ENCODE data around the gene RAB20. TPM values are rescaled to one million over a fixed set of nuclear protein-coding genes. Genes with fewer than 3 reads are reported as not detected.

RAB20 gene
- total RNA-seq, 1 experiment from 2014 or later, result 7.9 TPM

DNA sequence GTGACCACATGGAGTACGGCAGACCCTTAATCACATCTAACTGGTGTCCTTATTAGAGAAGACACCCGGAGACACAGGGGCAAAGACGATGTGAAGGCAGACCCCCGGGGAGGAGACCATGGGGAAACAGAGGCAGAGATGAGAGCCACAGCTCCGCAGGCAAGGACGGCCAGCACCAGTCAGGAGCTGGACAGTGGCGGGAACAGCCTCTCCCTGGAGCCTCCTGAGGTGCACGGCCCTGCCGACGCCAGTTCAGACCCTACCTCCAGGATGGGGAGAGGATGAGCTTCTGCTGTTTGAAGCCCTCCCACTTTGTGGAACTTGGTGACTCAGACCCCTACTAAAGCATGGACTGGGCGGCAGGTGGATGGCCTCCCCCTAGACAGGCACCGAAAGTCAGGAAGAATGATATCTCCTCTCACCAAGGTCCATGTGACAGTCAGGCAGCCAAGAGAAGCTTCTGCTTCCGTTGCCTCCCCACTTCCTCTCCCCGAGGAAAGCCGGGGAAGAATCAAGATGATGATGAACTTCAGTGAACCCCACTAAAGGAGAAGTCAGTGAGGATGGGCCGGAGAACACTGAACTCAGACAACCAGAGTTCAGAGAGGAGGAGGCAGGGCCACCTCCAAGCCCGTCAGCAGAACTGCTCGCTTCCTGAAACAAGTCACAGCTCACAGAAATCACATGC is 25.4 kb downstream of the RAB20 start:
- Histone ChIP-seq H3K4me1 (ENCODE audit: control insufficient read depth, insufficient read depth, low read length) (peaks cover 5% of the 10 kb centered on the region; the same call in 1 of the 2 replicates), H3K4me3 (ENCODE audit: low read depth in 2 of 2, low read length in 2 of 2) (no peak overlapping the region), H3K9me3 (ENCODE audit: control insufficient read depth, insufficient read depth, low read depth, low read length) (no peaks in the 10 kb centered on the region), H3K36me3 (ENCODE audit: control insufficient read depth, insufficient read depth, low read length) (no peaks in the 10 kb centered on the region), H3K27me3 (ENCODE audit: control insufficient read depth, insufficient read depth, low read length) (no peaks in the 10 kb centered on the region), H3K27ac (ENCODE audit: low read length) (no peak overlapping the region)
- BruUV-seq (replicated peaks), result no TSS peak
- POLR2A ChIA-PET, result interaction anchor here (0.6 kb wide), 1 partner anchor 23 kb away, joined by 3 read pairs; no protein-coding TSS in a partner anchor
- ATAC-seq (no peak), DNase-seq (ENCODE audit: low read depth, low spot score) (no peak)
- no peak for TF ChIP-seq POLR2AphosphoS5 (IDR thresholded peaks at IDR 0.05; ENCODE audit: low read depth, low read length)
- no peak for TF ChIP-seq CTCF (IDR thresholded peaks at IDR 0.05)
- no peak for TF ChIP-seq SIN3A (IDR thresholded peaks at IDR 0.05; ENCODE audit: borderline replicate concordance, insufficient read depth, low read depth, low read length)
- TF ChIP-seq TCF7L2 (IDR thresholded peaks at IDR 0.05; ENCODE audit: low read depth, low read length), result no peak
- no peak for TF ChIP-seq REST (IDR thresholded peaks at IDR 0.05; ENCODE audit: insufficient read depth in 1 of 2, low read depth in 2 of 2, low read length in 1 of 2)
- in situ Hi-C loops (cut with HindIII; ENCODE audit: low pct_unique_long_range_greater_than_20kb, low sequenced_read_pairs) (no loop called here), intact Hi-C loops (cut with micrococcal nuclease; ENCODE audit: unreplicated experiment) (no loop called here)
- CTCF ChIA-PET, result no interaction called here

GRCh38 chr13:110535526-110535925 is 26.0 kb downstream of the RAB20 start:
- DNase-seq (ENCODE audit: low read depth, low spot score), result no peak
- H3K27ac ChIP-seq (ENCODE audit: low read length), result no peak overlapping the region
- no peaks in the 10 kb centered on the region for H3K36me3 ChIP-seq (ENCODE audit: control insufficient read depth, insufficient read depth, low read length)
- in situ Hi-C loops (cut with HindIII; ENCODE audit: low pct_unique_long_range_greater_than_20kb, low sequenced_read_pairs), result no loop called here
- H3K4me1 ChIP-seq (ENCODE audit: control insufficient read depth, insufficient read depth, low read length), result peaks cover 4% of the 10 kb centered on the region; the same call in 1 of the 2 replicates
- ChIA-PET CTCF (no interaction called here), POLR2A (no interaction called here)
- no peaks in the 10 kb centered on the region for H3K9me3 ChIP-seq (ENCODE audit: control insufficient read depth, insufficient read depth, low read depth, low read length)
- no peak for ATAC-seq
- H3K4me3 ChIP-seq (ENCODE audit: low read depth in 2 of 2, low read length in 2 of 2), result no peak overlapping the region
- TF ChIP-seq CTCF (IDR thresholded peaks at IDR 0.05), result no peak
- TF ChIP-seq REST (IDR thresholded peaks at IDR 0.05; ENCODE audit: insufficient read depth in 1 of 2, low read depth in 2 of 2, low read length in 1 of 2), result no peak
- TF ChIP-seq POLR2AphosphoS5 (IDR thresholded peaks at IDR 0.05; ENCODE audit: low read depth, low read length), result no peak
- no peak for TF ChIP-seq SIN3A (IDR thresholded peaks at IDR 0.05; ENCODE audit: borderline replicate concordance, insufficient read depth, low read depth, low read length)
- TF ChIP-seq TCF7L2 (IDR thresholded peaks at IDR 0.05; ENCODE audit: low read depth, low read length), result no peak
- BruUV-seq (replicated peaks), result no TSS peak
- intact Hi-C loops (cut with micrococcal nuclease; ENCODE audit: unreplicated experiment), result no loop called here
- H3K27me3 ChIP-seq (ENCODE audit: control insufficient read depth, insufficient read depth, low read length), result no peaks in the 10 kb centered on the region
